HG03097 (cell line): ENCODE data around the gene SH3GLB2.

Experiments used
- ATAC-seq: cut with Tn5 transposase; IDR thresholded peaks from one replicate; pipeline ENCODE4 v1.9.1; 2021; ENCODE audit not compliant: unreplicated experiment, low FRiP score

The SH3GLB2 gene

DNA sequence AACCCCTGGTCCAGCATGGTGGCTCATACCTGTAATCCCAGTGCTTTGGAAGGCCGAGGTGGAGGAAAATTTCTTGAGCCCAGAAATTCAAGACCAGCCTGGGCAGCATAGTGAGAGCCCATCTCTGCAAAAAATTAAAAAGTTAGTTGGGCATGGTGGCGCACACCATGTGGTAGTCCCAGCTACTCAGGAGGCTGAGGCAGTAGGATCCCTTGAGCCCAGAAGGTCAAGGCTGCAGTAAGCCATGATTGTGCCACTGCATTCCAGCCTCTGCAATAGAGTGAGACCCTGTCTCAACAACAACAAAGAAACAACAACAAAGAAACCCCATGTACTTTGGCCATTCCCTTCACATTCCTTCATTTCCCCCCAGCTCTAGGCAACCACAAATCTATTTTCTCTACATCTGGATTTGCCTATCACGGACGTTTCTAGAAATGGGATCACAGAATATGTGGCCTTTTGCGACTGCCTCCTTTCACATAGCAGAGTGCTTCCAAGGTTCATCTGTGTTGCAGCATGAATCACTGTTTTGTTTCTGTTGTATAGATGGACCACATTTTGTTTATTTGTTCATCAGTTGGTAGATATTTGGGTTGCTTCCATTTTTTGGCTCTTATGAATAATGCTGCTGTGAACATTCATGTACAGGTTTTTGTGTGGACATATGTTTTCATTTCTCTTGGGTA lies 26.2 kb upstream of the SH3GLB2 start:
- no peak for ATAC-seq

DNA sequence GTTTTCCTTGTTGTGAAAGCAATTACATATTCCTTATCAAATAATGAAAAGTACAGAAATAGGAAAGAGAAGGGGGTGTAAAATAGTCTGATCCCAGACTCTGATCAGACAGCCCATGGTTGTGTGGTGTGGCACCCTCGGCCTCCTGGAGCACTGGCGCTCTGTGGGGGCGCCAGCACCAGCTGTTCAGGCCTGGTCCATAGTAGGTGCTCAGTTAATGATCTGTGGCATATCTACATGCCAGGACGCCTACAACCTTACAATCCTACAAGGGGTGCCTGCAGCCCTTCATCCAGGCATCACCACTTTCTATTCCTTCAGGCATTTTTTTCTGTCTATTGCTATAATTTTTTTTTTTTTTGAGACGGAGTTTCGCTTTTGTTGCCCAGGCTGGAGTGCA lies 24.9 kb upstream of the SH3GLB2 start:
- no peak for ATAC-seq

DNA sequence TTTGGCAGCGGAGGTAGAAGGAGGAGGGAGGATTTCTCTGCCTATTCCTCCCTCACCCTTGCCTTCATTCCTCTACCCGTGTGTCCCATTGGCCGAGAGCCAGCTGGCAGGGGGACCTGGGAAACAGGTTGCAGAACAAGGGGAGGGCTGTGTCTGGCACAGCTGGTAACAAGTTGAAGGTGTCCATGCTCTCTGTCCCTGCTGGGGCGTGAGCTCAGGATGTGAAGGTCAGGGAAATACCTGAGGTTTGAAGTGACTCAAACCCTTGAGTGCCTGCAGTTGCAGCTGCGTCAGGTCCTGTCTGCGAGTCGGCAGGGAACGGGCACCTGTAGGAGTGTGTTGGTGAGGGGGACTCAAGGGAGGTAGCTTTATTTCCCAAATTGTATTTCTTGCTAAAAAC lies 24.5 kb upstream of the SH3GLB2 start:
- no peak for ATAC-seq

DNA sequence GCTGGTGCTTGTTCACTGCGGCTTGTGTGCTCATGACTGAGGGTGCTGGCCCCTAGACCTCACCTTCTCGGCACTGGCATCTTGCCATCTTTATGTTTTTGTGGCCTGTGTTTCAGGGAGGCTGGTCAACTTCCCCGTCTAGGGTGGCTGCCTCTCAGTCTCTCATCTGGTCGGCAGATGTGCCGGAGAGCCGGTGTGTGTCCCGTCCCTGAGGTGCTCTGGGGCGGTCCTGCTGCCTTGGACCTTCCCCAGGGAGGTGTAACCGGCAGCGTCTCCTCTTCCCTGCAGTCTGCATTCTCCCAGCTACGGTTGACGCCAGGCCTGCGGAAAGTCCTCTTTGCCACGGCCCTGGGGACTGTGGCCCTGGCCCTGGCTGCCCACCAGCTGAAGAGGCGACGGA lies 13.9 kb upstream of the SH3GLB2 start:
- ATAC-seq = no peak

- no peak for ATAC-seq
Measured at GRCh38 chr9:129040113-129040643, 12.0 kb upstream of the SH3GLB2 start.

DNA sequence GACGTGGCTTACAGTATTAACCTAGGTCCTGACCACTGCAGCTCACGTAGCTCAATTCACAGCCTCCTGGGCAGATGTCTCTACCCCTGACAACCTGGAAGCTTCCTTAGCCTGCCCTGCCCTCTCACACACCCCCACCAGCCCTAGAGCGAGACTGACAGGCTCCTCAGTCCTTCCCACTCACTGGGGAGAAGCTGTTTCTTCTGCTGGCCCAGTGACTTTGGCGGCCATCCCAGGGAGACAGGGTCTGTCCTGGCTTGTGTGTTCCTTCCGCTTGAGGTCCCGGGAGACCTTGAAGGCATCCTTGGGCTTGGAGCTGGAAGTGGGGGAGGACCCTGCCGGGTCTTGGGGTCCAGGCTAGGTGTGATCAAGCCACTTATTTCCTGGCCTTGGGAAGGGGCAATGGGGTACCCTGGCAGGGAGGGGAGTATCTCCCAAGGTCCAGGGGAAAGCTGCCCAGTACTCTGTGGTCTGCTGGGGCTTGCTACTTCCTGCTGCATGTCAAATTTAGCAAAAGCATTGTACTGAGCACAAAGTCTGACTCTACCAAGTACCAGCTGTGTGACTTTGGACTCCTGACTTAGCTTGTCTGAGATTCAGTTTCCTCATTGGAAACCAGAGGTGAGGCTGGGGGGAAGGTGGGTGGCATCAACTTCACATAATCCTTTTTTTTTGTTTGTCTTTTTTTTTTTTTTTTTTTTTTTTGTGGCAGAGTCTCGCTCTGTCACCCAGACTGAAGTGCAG lies 10.2 kb upstream of the SH3GLB2 start:
- ATAC-seq = no peak

- no peak for ATAC-seq
Measured at GRCh38 chr9:129037767-129038098, 9.6 kb upstream of the SH3GLB2 start.

DNA sequence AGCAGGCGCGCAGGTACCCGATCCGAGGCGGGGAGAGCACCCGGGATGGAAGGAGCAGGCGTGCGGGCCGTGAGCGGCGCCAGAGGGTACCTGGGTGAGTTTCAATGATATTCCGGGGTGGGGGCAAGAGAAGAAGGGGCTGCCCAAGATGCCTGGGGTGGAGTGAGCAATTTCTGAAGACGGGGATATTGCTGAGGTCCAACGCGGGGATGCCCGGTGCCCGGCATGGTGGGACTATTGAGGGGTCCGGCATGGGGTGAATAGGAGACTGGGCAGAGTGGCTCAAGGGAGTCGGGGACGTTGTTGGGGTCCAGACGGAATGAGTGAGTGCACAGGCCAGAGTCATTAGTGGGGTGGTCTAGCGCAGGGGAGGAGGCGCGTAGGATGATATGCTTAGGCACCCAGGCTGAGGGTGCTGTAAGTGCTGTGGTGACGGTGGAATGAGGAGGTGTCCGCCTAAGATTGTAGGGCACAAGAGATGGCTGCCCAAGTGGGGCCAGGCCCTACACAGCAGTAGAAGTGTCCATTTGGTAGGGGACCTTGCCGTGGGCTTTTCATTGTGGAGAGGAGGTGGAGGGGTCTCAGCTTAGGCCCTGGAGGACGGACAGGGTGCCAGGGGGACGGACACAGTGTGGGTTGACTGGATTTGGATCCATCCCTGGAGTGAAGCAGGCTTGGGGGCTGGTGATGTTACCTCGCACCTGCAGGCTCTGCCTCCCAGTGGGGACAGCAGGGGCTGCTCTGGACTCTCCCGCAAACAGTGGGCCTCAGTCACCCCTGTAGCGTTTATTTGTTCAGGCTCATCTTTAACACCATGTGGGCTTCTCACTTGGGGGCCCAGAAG lies 9.0 kb upstream of the SH3GLB2 start:
- no peak for ATAC-seq

DNA sequence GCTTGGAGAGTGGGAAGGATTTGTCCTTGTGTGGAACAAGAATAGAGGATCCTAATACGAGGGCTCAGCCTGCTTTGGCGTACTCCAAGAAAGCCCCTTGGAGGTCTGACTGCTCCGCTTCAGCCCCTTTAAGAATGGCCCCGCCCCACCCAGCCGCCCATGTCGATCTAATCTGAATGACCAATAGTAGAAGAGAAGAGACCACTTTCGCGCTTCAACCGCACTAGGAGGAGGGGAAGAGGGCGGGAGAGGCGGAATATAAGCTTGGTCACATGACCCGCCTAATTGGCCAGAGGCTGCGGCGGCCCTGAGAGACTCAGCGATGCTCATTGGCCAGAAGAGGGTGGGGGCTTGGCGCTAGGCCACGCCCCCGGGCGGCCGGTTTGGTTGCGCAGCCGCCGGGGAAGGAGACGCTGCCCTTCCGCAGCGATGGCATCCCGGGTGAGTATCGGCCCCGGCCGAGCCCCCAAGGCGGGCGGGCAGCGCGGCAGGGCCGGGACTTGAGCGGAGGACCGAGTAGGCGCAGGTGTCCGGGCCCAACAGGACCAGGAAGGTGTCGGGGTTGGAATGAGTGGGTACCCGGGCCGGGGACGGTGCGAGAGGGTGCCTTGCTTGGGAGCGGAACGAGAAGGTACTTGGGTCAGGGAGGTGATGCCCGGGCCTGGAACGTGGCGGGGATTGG lies 8.3 kb upstream of the SH3GLB2 start, which contains the start of gene MIGA2:
MIGA2 (plus strand) TSS at position 386 of the 682 bp plus-strand sequence. CDS start 3,969 bp downstream, outside the sequence.
- peak; percentile 95 for ATAC-seq

DNA sequence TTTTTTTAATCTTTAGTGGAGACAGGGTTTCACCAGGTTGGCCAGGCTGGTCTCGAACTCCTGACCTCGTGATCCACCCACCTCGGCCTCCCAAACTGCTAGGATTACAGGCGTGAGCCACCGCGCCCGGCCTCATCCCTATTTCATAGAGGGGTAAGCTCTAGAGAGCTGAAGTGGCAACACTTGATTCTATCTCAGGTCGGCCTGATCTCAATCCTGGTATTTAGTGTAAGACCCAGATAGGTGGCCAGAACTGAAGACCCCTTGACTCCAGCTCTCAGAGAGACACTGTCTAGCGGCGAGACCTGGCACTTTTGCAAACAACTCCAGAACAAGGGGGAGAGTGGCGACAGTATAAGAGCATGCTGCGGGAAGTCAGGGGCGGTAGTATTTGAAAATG lies 7.7 kb upstream of the SH3GLB2 start:
- ATAC-seq = peak; percentile 10

GRCh38 chr9:129033216-129033615 lies 5.1 kb upstream of the SH3GLB2 start:
- no peak for ATAC-seq

GRCh38 chr9:129032541-129033159 lies 4.5 kb upstream of the SH3GLB2 start:
- ATAC-seq = no peak

- ATAC-seq = no peak
Measured at GRCh38 chr9:129031514-129031913, 3.4 kb upstream of the SH3GLB2 start.

DNA sequence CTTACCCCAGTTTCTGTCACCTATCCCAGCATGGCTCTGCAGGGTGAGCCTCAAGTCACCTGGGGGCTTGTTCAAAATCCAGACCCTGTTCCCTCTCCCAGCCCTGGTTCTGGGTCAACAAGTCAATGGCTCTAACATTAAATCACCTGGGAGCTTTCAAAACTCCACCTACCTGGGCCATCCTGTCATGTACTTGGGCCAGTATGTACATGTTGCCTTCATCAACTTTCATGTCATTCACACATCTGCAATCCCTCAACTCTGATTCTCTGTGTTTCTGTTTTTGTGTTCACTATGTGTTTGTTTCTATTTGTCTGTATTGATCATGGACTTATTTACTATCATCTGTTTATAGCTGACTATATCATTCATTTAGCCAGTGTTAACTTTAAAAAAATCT lies 2.1 kb upstream of the SH3GLB2 start:
- no peak for ATAC-seq

DNA sequence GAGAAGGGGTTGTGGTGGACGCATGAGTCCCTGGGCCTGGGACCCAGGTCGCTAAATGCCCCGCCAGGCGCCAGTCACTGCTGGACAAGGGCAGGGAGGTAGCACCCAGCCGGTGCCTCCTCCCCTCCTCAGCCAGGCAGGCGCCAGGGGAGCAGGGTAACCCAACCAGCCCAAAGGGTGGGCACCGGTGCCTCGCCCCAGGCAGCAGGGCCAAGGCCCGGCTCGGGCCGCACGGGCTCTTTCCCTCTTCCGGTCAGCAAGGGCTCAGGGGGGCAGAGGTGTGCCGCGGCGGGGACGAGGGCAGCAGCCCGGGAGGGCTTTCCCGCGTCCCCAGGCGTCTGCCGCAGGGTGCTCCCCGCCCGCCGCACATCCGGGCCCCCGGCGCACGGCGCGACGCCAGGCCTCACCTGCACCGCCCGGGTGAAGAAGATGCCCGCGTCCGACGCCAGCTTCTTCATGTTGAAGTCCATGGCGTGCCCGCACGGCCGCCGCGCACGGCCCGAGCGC lies 393 bp downstream of the SH3GLB2 start:
- peak; percentile 29 for ATAC-seq

DNA sequence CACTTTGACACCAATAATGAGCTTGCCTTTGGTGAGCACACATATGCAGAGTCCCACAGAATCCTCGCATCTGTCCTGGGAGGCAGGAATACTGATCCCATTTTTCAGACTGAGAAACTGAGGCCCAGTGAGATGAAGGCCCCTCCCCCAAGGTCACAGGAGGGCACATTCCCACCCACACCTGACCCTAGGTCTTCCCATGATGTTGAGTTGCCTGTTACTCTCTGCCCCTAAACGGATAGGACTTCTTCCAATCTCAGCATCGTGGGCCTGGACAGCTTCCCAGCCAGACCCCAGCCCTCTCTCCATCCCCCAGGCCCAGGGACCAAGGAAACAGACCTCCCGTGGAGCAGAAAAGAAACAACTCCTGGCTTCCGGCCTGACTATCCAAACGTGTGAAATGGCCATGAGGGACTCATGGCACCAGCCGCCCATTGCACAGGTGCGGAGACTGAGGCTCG lies 877 bp downstream of the SH3GLB2 start:
- ATAC-seq = no peak

- ATAC-seq = no peak
Measured at GRCh38 chr9:129026442-129027223, 1.5 kb downstream of the SH3GLB2 start.

GRCh38 chr9:129023908-129024233 lies 4.3 kb downstream of the SH3GLB2 start:
- ATAC-seq = no peak
